Endodermal cell (in vitro differentiated cells): Measurements from ENCODE around the gene SEPTIN12. TPM values are rescaled to one million over a fixed set of nuclear protein-coding genes. Genes with fewer than 3 reads are reported as not detected.

Experiments
- DNase-seq: peaks from one replicate; pipeline ENCODE4 v3.0.0-alpha.2; 2017
- H3K27ac ChIP-seq: 2 replicates; pipeline ENCODE4 v1.5.1; 2013; ENCODE audit warnings: mild to moderate bottlenecking, low read depth, low read length, moderate library complexity
- H3K27me3 ChIP-seq: 2 replicates; pipeline ENCODE4 v1.6.1; 2013; ENCODE audit warnings: mild to moderate bottlenecking, low read length, moderate library complexity; ENCODE audit not compliant: insufficient read depth, control insufficient read depth, poor library complexity, severe bottlenecking
- H3K36me3 ChIP-seq: 2 replicates; pipeline ENCODE4 v1.7.0; 2013; ENCODE audit warnings: mild to moderate bottlenecking, low read length, moderate library complexity; ENCODE audit not compliant: control insufficient read depth, insufficient read depth
- H3K4me1 ChIP-seq: one replicate; pipeline ENCODE4 v1.7.0; 2013; ENCODE audit warnings: low read length; ENCODE audit not compliant: control insufficient read depth, insufficient read depth
- H3K4me3 ChIP-seq: 2 replicates; pipeline ENCODE4 v1.5.1; 2013; ENCODE audit warnings: mild to moderate bottlenecking, low read length, moderate library complexity
- H3K9ac ChIP-seq: 2 replicates; pipeline ENCODE4 v1.6.1; 2013; ENCODE audit warnings: mild to moderate bottlenecking, low read length, moderate library complexity; ENCODE audit not compliant: poor library complexity, severe bottlenecking; ENCODE audit errors: extremely low read depth
- H3K9me3 ChIP-seq: 2 replicates; pipeline ENCODE4 v1.6.1; 2013; ENCODE audit warnings: mild to moderate bottlenecking, low read length, moderate library complexity; ENCODE audit not compliant: control insufficient read depth
- H3K27ac Mint-ChIP-seq: 2 replicates; pipeline ENCODE4 v1.8.0; 2020; ENCODE audit warnings: mixed read lengths
- H3K27me3 Mint-ChIP-seq: 2 replicates; pipeline ENCODE4 v1.8.0; 2021; ENCODE audit warnings: mild to moderate bottlenecking, mixed read lengths; ENCODE audit not compliant: insufficient read depth
- H3K36me3 Mint-ChIP-seq: 2 replicates; pipeline ENCODE4 v1.8.0; 2020; ENCODE audit warnings: low read depth, mixed read lengths
- H3K4me1 Mint-ChIP-seq: 2 replicates; pipeline ENCODE4 v1.8.0; 2020; ENCODE audit warnings: mixed read lengths
- H3K4me3 Mint-ChIP-seq: 2 replicates; pipeline ENCODE4 v1.8.0; 2020; ENCODE audit warnings: mild to moderate bottlenecking, moderate library complexity, mixed read lengths
- H3K9me3 Mint-ChIP-seq: 2 replicates; pipeline ENCODE4 v1.8.0; 2020; ENCODE audit warnings: mild to moderate bottlenecking, mixed read lengths
- CTCF ChIP-seq: fragments of 200-600 bp; sonication (generic); conservative IDR thresholded peaks from 2 replicates; pipeline ENCODE4 v1.5.0; 2021; ENCODE audit warnings: antibody characterized with exemption, mild to moderate bottlenecking
- WGBS, 2 experiments: methylation state at CpG; one replicate each; pipeline versions ENCODE4 v1.1.5 to v1.1.7; 2013; ENCODE audit warnings: missing lambda C conversion rate in 2 of 2, mixed read lengths in 1 of 2; ENCODE audit not compliant: insufficient coverage in 1 of 2, insufficient read length in 1 of 2; 5-methylcytosine and 5-hydroxymethylcytosine counted together
- total RNA-seq, 2 donors: library from RNA; stranded (reverse); fragmentation: NEBNext Ultra II Directional in 1 of 2; extraction: Animal tissue kit (Norgen Biotek cat#: 25700) in 1 of 2; gene quantifications; 2 replicates in 1 of 2; 3 replicates in 1 of 2; pipeline ENCODE4 v1.2.1, GENCODE V29; 2021

SEPTIN12 gene
- total RNA-seq, 2 donors from 2014 or later, result 0.40 to 0.73 TPM

DNA sequence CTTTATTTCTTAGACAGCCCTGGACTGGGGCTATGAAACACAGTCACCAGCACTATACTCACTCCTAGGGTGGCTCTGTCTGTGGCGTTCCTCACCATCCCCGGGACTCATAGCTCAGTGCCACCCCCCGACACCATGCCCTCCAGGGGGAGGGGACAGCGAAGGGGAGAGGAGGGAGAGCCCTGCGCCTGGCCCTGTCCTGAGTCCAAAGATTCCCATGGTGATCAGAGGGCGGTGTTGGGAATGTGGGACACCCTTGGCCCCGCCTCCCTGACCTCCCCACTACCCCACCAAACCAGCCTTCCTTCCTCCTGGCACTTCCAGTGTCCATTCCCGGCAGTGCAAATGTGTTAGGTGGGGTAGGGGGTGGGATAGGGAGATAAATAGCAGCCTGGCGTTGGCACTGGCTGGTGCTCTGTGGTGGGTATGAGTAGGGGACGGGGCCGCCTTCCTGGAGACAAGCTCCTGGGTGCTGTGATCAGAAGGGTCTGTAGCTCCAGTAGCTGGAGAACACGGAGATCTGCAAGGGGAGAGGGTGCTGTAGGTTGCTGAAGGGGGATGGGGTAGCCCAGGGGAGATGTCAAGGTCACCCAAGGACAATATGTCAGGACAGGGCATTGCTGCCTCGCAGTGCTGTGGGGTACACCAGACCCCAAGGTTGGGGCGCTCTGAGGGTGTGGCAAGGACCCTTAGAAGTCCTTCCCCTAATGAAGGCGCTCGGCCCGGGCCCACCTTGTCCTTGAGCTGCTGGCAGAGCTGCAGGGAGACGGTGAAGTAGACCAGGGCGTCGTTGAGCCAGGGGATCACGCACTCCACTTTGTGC lies 9.0 kb upstream of the SEPTIN12 start:
- no peaks in the 10 kb centered on the region for H3K9me3 ChIP-seq
- Mint-ChIP-seq H3K36me3 (peaks cover 13% of the 10 kb centered on the region), H3K9me3 (no peaks in the 10 kb centered on the region), H3K4me3 (no peak overlapping the region), H3K27ac (peak overlapping the region; percentile 36), H3K27me3 (no peaks in the 10 kb centered on the region), H3K4me1 (peaks cover 3% of the 10 kb centered on the region)
- DNase-seq, result no peak
- H3K9ac ChIP-seq, result no peak overlapping the region
- WGBS, 2 experiments, result 90 to 94% methylated on average over 12 to 17 of the region's 21 CpGs
- H3K4me3 ChIP-seq, result no peak overlapping the region
- H3K27me3 ChIP-seq, result no peaks in the 10 kb centered on the region
- TF ChIP-seq CTCF, result no peak
- no peaks in the 10 kb centered on the region for H3K36me3 ChIP-seq
- H3K4me1 ChIP-seq, result peaks cover 6% of the 10 kb centered on the region
- H3K27ac ChIP-seq, result no peak overlapping the region

- no peaks in the 10 kb centered on the region for H3K9me3 ChIP-seq
- H3K9ac ChIP-seq, result no peak overlapping the region
- no peaks in the 10 kb centered on the region for H3K36me3 ChIP-seq
- H3K27me3 ChIP-seq, result no peaks in the 10 kb centered on the region
- H3K27ac ChIP-seq, result no peak overlapping the region
- no peaks in the 10 kb centered on the region for H3K9me3 Mint-ChIP-seq
- H3K4me3 Mint-ChIP-seq, result no peak overlapping the region
- peaks cover 1% of the 10 kb centered on the region for H3K4me1 ChIP-seq
- no peaks in the 10 kb centered on the region for H3K27me3 Mint-ChIP-seq
- TF ChIP-seq CTCF, result no peak
- no peaks in the 10 kb centered on the region for H3K4me1 Mint-ChIP-seq
- H3K4me3 ChIP-seq, result no peak overlapping the region
- no peak for DNase-seq
- no peak overlapping the region for H3K27ac Mint-ChIP-seq
- peaks cover 13% of the 10 kb centered on the region for H3K36me3 Mint-ChIP-seq
- WGBS, 2 experiments, result 92 to 99% methylated on average over 15 to 30 of the region's 30 CpGs
These were observed 7.9 kb upstream of the SEPTIN12 start for GRCh38 chr16:4795828-4796572.

- no peaks in the 10 kb centered on the region for H3K4me1 Mint-ChIP-seq
- DNase-seq, result no peak
- Histone ChIP-seq H3K27me3 (no peaks in the 10 kb centered on the region), H3K27ac (no peak within 1 kb of the TSS), H3K9ac (no peak within 1 kb of the TSS), H3K4me3 (no peak within 1 kb of the TSS), H3K9me3 (no peaks in the 10 kb centered on the region), H3K4me1 (no peaks in the 10 kb centered on the region), H3K36me3 (no peaks in the 10 kb centered on the region)
- H3K27ac Mint-ChIP-seq, result no peak within 1 kb of the TSS
- WGBS, 2 experiments, result 88 to 99% methylated on average over 8 to 14 of the region's 14 CpGs
- peaks cover 13% of the 10 kb centered on the region for H3K36me3 Mint-ChIP-seq
- H3K4me3 Mint-ChIP-seq, result no peak within 1 kb of the TSS
- no peak for TF ChIP-seq CTCF
- H3K9me3 Mint-ChIP-seq, result no peaks in the 10 kb centered on the region
- no peaks in the 10 kb centered on the region for H3K27me3 Mint-ChIP-seq
These were observed 7.2 kb upstream of the SEPTIN12 start, which contains the start of gene SMIM22 for GRCh38 chr16:4795181-4795827. TSS of gene SMIM22 (plus strand) at chr16:4795369. CDS start at chr16:4795735, 366 bp downstream.
